Fibroblast of the conjunctiva (primary cell): ENCODE measurements around the gene FNIP1.
"Not testable (repeated sequence)": the region's sequence is repeated elsewhere in the genome, so short reads cannot be mapped to it uniquely, and the experiment has no call there.

Experiments used
- DNase-seq: peaks from one replicate; pipeline ENCODE4 v3.0.0-alpha.2; 2010; ENCODE audit warnings: low read depth

FNIP1 gene

DNA sequence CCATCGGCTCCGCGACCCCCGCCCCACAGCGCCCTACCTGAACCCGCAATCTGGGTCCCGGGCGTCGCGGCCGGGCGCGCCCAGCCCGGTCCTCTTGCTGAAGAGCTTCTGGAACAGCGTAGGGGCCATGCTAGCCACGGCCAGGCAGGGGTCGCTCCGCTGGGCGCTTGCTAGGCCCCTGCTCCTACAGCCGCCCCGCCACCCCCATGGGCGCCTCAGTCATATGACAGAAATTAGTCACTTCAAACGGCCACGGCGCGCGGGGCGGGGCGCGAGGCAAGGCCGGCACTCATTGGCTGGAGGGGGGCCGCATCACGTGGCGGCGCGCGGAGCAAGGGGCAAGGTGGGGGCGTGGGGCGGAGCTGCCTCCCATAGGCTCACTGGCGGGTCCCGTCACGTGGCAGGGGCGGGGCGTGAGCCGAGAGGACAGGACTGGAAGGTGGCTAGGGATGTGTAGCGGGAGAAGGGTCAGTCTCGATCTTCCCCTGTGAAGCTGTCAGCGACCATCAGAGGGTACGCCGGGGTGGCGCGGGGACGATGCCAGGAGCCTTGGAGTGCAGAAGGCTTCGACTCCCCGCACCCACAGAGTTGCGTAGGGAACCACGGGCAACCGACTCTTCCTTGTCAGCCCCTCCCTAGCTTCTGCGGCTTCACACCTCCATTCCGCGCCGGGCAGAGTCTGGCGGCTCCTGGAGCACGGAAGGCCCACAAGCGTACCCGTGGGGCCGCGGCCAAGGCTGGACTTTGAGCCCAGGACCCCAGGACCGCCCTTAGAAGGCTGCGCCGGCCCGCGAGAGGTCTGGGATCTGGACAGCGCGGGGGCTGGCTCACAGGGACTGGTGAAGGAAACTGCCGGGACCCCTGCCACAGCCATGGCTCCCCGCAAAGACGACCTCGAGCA, at the start of gene FNIP1:
Gene FNIP1, minus strand, starts transcription at position 225 of the 901 bp plus-strand sequence. Its CDS starts 96 bp downstream, at position 129.
- peak; percentile 91 for DNase-seq

DNA sequence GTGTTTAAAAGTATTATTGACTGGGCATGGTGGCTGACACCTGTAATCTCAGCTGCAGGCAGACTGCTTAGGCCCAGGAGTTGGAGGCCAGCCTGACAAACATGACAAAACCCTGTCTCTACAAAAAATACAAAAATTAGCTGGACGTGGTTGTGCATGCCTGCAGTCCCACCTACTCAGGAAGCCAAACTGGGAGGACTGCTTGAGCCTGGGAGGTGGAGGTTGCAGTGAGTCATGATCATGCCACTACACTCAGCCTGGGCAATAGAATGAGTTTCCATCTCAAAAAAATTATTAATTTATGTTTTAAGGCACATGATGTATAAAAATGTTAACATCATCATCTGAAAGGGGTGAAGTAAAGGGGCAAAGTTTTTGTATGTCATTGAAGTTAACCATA, 49.7 kb upstream of the FNIP1 start:
- no peak for DNase-seq

DNA sequence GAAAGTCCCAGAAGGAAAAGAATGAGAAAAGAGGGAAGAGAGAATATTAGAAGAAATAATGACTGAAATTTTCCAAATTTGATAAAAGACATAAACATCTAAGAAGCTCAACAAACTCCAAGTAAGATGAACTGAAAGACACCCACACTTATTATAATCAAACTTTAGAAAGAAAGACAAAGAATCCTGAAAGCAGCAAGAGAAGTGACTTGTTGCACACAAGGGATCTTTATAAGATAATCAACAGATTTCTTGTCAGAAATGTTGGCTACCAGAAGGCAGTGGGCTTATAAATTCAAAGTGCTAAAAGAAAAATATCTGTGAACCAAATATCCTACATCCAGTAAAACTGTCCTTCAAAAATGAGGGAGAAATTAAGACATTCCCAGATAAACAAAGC, 49.0 kb upstream of the FNIP1 start:
- no peak for DNase-seq

DNA sequence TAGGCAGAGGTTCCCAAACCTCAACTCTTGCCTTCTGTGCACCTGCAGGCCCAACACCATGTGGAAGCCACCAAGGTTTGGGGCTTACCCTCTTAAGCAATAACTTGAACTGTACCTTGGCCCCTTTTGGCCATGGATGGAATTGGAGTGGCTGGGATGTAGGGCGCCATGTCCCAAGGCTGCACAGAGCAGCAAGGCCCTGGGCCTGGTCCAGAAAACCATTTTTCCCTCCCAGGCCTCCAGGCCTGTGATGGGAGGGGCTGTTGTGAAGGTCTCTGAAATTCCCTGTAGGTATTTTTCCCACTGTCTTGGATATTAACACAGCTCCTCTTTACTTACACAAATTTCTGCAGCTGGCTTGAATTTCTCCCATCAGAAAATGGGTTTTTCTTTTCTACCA, 46.2 kb upstream of the FNIP1 start:
- not testable (repeated sequence) for DNase-seq

DNA sequence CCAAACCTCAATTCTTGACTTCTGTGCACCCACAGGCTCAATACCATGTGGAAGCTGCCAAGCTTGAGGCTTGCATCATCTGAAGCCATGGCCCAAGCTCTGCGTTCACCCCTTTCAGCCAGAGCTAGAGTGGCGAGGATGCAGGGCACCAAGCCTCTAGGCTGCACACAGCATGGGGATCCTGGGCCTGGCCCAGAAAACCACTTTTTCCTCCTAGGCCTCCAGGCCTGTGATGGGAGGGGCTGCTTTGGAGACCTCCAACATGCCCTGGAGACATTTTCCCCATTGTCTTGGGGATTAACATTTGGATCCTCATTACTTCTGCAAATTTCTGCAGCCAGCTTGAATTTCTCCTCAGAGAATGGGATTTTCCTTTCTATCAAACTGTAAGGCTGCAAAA, 35.9 kb upstream of the FNIP1 start:
- DNase-seq = not testable (repeated sequence)

DNA sequence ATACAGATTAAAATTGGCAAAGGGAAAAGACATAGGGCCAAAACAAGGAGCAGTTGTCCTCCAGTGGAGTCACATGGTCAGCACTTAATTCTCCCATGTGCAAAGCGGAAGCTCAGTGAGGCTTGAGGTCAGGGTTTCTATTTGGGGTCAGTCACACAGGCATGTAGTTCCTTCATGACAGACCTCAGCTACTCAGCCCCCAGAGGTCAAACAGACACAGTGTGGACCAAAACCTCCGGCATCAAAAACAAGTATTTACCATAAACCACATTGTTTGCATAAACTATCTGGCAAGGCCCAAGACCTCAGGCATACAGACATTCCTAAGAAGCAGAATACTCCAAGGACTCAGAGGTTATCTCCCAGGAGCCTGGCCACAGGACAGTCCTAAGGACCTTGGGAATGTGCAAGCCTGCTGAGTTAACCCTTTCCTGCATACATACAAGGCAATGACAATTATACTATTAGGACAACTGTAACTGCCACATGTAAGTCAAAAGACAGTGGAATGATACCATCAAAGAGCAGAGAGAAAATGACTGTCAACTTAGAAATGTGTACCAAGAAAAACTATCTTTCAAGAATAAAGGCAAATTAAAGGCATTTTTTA, 28.7 kb upstream of the FNIP1 start:
- no peak for DNase-seq

DNA sequence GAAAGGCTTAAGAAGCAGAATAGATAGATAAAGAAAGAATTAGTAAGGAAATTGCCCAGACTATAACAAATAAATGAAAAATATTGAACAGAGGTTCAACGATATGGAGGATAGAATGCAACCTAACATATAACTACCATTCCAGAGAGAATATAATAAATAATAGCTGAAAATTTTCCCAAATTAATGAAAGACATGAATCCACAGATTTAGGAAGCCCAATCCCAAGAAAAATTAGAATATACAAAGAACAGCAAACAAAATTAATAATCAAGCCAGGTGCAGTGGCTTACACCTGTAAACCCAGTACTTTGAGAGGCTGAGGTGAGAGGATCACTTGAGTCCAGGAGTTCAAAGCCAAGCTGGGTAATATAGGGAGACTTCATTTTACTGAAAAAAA, 27.8 kb upstream of the FNIP1 start:
- no peak for DNase-seq

DNA sequence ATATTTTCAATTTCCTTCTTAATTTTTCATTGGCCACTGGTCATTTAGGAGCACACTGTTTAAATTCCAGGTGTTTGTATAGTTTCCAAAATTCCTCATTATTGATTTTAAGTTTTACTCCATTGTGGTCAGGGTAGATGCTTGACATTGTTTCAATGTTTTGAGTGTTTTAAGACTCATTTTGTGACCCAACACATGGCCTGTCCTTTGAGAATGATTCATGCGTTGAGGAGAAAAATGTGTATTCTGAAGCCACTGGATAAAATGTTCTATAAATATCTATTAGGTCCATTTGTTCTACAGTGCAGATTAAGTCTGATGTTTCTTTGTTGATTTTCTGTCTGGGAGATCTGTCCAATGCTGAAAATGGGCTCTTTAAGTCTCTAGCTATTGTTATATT, 24.4 kb upstream of the FNIP1 start:
- DNase-seq = no peak

DNA sequence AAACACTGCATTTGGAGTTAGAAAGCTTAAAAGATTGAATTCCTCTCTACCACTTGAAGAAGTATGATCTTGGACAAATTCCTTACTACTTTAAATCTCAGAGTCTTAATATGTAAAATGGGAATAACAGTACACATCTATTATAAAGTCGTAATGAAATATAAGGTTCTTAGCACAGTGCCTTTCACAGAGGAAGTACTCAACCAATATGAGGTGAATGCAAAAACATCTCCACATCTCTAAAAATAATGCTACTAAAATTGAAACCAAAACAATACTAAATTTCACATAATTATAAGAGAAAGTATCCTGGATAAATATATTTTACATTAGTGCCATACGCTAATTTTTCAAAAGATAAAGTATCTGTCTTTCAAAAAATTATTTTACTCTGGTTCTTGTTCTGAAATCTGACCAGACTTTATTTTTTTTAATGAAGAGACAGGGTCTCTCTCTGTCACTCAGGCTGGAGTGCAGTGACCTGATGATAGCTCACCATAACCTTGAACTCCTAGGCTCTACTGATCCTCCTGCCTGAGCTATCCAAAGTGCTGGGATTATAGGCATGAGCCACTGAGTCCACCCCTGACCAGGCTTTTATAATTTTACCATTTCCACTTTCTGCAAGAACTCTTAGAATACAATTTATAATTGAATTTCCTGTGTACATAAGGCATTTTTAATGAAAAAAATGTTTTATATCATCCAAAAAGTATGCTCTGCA, 21.3 kb upstream of the FNIP1 start:
- DNase-seq = no peak

DNA sequence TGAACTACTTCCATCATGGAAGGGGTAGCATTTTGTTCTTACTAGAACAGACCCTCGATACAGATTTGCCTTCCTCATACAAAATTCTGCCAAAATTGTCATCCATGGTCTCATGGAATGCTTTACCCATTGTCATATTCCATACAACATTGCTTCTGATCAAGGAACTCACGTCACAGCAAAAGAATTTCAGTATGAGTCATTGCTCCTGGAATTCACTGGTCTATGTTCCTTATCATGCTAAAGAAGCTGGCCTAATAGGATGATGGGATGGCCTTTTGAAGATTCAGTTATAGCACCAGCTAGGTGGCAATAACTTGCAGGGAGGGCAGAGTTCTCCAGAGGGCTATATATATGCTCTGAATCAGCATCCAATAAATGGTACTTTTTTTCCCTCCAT, 18.2 kb upstream of the FNIP1 start:
- peak; percentile 28 for DNase-seq

DNA sequence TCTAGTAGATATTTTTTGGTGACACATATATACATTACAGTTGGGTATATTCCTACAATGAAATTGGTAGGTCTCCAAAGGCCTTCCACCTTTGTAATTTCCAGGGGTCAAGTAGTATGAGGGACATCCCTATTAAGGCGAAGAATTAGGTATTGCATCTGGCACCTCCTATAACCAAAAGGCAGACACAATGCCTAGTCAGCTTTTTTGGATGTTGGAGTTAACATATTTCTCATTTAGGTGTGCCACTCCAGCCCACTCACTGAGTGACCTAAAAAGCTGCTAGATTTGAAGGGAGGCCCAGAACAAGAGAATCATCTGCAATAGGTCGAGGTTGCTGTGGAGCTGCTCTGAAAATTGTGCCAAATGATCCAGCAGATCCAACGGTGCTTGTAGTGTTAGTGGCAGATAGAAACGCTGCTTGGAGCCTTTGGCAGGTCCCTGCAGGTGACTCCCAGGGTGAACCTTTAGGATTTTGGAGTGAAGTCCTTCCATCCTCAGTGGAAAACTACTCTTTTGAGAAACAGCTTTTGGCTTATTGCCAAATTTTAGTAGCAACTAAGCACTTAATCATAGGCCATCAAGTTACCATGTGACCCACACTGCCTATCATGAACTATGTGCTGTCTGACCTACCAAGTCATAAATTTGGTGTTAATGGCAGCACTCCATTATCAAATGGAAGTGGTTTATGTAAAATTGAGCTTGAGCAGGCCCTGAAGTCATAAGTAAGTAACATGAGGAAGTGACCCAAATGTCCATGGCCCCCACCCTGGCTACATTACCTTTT, 15.7 kb upstream of the FNIP1 start:
- DNase-seq = no peak

DNA sequence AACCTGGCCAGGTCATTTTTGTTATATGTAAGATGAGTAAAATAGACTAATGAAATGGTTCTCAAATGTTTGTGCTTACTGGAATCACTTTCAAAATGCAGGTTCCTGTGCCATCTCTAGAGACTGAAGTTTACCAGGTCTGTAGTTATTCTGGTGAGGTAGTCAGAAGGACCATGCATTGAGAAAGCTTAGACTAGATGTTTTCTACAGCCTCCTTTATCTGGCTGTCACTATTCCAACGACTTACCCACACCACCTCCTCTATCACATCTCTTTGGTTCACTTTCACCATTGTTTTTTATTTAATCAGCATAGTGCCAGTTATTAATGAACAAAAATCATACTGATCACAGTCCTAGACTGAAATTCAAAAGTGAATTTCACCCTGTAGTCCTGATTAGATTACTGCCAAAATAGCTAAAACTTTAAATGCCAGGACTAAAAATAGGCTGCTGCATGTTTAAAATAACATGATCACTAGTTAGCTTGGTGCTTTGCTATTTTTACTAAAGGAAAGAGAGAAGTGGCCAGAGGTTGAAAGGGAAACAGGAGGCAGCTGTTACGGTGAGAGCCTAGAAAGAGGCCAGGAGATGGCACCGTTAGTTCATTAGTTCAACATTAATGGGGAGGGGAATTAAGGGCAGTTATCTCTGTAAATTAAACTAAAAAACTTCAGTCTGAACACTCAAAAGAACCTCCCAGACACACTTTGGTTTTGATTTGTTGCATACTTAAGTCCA, 13.9 kb upstream of the FNIP1 start:
- no peak for DNase-seq

DNA sequence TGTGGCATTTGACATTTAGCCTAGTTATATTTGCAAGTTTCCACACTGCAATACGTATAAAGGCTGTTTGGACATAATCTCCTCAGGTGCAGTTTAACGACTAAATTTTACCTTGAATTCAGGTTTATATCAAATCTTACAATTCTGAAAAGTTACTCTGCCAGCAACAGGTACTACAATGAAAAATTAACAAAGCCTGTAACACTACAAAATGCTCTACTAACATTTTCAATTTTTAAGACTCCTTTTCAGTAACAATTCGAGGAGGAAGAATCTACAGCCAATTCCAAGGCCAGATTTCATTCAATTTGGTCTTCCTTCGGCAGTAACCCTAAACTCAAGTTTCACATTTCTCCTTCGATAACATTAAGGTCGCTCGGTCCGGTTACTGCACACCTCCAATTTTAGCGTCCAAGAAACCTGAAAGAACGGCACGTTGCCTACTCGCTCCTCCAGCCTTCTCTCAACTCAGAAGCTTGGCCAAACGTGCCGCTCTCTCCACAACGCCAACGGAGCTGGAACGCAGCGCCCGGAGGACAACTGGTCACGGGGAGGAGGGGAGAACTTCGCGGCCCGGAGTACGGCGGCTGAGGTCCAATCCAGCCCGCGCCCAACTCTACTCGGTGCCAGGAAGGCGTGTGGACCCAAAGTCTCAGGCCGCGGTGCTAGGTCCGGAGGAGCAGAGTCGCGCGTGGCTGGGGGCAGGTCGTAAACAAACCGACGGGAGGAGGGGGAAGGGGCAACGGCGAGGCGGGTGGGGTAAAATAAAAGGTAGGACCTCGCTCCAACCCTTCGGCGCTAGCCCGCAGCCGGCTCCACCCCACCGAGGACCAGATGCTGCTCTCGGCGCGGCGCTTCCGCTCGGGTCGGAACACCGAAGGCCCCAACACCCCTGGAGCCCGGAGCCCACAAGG, 681 bp downstream of the FNIP1 start:
- DNase-seq = peak; percentile 8

DNA sequence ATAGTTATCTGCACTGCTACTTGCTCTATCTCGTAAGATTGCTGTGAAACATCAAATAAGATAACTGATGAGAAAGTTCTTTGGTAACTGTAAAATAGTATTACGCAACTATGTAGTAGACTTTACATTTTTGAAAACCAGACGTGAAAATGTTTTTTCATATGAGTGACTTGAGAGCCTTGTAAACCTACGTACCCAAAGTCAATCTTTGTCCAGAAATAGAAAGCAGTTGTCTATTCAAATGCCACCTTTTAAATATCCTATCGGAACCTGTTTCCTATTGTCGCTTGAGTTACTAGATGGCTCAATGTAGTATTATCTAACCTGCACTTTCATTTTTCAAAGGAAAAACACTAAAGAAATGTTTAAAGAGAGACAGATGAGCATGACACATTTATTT, 1.6 kb downstream of the FNIP1 start:
- no peak for DNase-seq

DNA sequence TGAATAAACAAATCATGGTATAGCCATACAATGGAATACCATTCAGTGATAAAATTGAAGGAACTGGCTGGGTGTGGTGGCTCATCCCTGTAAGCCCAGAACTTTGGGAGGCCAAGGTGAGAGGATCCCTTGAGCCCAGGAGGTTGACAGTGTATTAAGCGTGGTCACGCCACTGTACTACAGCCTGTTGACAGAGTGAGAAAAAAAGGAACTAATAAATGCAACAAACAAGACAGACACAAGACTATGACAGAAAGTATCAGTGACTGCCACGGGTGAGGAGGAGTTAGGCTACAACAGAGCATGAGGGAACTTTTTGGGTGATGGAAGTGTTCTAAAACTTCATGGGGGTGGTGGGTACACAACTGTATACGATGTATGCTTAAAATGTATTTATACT, 2.2 kb downstream of the FNIP1 start:
- DNase-seq = no peak

DNA sequence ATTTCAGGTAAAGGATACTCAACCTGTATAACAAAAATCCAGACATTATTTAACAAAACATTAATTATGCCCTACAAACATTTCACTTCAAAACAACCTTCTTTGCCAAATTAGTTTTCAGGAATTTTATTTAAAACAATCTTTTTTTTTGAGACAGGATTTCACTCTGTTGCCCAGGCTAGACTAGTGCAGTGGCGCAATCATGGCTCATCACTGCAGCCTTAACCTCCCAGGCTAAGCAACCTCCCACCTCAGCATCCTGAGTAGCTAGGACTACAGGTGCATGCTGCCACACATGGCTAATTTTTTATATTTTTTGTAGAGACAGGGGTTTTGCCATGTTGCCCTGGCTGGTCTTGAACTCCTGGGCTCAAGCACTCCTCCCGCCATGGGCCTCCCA, 3.9 kb downstream of the FNIP1 start:
- no peak for DNase-seq

DNA sequence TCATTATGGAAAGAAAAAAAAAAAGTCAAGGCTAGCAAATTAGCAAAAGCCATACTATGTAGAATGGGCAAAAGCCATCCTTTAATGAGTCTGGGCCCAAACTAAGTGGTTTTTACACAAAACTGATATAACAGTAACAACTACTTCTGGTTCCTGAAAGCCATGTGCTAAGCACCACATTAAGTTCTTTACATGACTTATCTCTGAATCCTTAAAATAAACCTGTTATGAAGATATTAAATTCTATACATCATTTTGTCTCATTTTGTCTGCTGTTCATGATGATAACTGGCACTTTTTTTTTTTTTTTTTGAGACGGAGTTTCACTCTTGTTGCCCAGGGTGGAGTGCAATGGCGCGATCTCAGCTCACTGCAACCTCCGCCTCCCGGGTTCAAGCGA, 5.0 kb downstream of the FNIP1 start:
- no peak for DNase-seq

DNA sequence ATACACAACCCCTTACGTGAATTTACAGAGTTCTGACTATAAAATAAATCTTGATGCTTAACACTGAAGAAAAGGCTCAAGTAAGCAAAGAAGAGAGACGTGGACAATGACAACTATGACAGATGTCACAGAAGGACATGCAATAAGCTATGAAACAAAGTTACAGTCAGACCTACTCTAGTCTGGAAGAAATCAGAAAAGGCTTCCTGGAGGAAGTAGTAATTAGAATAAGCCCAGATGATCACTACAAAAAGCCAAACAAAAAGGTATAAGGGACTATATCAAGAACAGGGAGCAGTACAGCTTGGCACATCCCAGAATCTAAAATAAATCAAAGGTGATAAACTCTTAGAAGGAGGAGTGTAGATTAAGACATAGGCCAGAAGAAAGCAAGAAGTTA, 6.3 kb downstream of the FNIP1 start:
- no peak for DNase-seq

DNA sequence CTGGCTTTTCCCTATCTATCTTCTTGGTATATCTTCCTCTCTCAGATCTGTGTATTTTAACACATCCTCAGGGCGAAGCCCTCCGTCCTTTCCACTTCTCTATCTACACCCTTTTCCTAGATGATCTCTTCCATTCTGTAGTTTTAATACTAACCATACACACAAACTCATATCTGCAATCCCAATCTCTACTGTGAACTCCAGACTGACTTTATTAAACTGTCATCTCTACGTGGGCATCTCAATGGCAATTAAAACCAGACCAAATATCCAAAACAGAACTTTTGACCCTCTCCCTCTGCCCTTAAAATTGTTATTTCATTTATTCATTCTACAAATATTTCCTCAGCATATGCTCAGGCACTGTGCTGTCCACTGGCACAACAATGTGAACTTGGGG, 7.1 kb downstream of the FNIP1 start:
- DNase-seq = no peak

DNA sequence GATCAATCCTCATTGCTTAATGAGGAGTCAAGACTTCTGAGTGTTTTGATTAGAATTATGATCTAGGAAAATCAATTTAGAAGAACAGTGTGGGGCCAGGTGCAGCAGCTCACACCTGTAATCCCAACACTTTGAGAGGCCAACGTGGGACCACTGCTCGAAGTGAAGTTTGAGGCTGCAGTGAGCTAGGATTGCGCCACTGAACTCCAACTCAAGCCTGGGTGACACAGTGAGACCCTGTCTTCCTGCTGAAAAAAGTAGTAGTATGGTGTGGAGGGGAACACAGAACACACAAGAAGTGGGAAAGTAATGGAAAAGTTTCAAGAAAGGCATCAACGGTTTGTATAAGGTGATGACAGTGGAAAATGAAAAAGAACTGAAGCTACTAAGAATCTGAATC, 9.1 kb downstream of the FNIP1 start:
- DNase-seq = no peak
